ENCODE measurements around the gene ALDH1B1.

DNA sequence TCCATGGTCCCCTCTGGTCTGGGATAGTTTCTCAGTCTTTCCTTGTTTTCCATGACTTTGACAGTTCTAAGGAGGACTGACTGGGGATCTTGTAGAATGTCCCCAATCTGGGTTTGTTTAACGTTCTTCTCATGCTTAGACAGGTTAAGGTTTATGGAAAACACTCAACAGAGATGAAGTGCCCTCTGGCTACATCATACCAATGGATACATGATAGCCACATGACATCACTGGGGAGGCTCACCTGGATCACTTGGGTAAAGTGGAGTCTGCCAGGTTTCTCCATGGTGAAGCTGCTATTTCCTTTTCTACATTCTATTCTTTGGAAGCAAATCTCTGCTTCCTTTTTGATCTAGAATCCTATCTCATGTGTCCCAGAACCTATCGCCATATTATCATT is 23.8 kb upstream of the ALDH1B1 start:
- TF ChIP-seq POLR2AphosphoS5 (IDR thresholded peaks at IDR 0.05; ENCODE audit: low read depth, low read length) (no peak), TAF1 (IDR thresholded peaks at IDR 0.05; ENCODE audit: borderline replicate concordance, insufficient read depth, low read length) (no peak), SIN3A (IDR thresholded peaks at IDR 0.05; ENCODE audit: borderline replicate concordance, insufficient read depth, low read length) (no peak)
- TF ChIP-seq, protein P1, sequence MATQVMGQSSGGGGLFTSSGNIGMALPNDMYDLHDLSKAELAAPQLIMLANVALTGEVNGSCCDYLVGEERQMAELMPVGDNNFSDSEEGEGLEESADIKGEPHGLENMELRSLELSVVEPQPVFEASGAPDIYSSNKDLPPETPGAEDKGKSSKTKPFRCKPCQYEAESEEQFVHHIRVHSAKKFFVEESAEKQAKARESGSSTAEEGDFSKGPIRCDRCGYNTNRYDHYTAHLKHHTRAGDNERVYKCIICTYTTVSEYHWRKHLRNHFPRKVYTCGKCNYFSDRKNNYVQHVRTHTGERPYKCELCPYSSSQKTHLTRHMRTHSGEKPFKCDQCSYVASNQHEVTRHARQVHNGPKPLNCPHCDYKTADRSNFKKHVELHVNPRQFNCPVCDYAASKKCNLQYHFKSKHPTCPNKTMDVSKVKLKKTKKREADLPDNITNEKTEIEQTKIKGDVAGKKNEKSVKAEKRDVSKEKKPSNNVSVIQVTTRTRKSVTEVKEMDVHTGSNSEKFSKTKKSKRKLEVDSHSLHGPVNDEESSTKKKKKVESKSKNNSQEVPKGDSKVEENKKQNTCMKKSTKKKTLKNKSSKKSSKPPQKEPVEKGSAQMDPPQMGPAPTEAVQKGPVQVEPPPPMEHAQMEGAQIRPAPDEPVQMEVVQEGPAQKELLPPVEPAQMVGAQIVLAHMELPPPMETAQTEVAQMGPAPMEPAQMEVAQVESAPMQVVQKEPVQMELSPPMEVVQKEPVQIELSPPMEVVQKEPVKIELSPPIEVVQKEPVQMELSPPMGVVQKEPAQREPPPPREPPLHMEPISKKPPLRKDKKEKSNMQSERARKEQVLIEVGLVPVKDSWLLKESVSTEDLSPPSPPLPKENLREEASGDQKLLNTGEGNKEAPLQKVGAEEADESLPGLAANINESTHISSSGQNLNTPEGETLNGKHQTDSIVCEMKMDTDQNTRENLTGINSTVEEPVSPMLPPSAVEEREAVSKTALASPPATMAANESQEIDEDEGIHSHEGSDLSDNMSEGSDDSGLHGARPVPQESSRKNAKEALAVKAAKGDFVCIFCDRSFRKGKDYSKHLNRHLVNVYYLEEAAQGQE (IDR thresholded peaks at IDR 0.05; ENCODE audit: insufficient read depth in 1 of 2, low read depth in 2 of 2, low read length in 2 of 2): no peak

All from PFSK-1 (cell line).